H1 (cell line): ENCODE results near the gene COL8A1. TPM values are rescaled to one million over a fixed set of nuclear protein-coding genes. Genes with fewer than 3 reads are reported as not detected.

Experiments
- CTCF ChIA-PET: fragments of 300-600 bp; sonication (Branson Sonifier 250); formaldehyde crosslinking; loops from one replicate; lab custom pipeline; 2021; ENCODE audit not compliant: partially characterized antibody; lab: Charles Lee
- POLR2A ChIA-PET: fragments of 300-600 bp; sonication (Branson Sonifier 250); formaldehyde crosslinking; loops from one replicate; lab custom pipeline; 2021; ENCODE audit warnings: inconsistent platforms; ENCODE audit not compliant: partially characterized antibody; lab: Charles Lee
- DNase-seq, 2 experiments: peaks; one replicate each; pipeline versions ENCODE4 v3.0.0 to v3.0.0-alpha.2; 2010 to 2022; ENCODE audit warnings: low spot score in 2 of 2, low read depth in 1 of 2, mixed read lengths in 1 of 2
- FAIRE-seq: peaks from 2 replicates; lab custom pipeline; 2011; peaks lifted over from hg19 to GRCh38; lab: Jason Lieb, UNC
- H2AFZ ChIP-seq: 2 replicates; pipeline ENCODE4 v1.8.1; 2012; ENCODE audit warnings: low read length, inconsistent platforms
- H2AK5ac ChIP-seq: 2 replicates; pipeline ENCODE4 v1.6.1; 2013; ENCODE audit warnings: low read depth, low read length
- H2BK120ac ChIP-seq: replicated peaks from 2 replicates; pipeline ENCODE3; 2013; ENCODE audit warnings: low read depth, low read length, inconsistent platforms
- H2BK12ac ChIP-seq: 2 replicates; pipeline ENCODE4 v1.6.1; 2013; ENCODE audit warnings: low read depth, low read length
- H2BK15ac ChIP-seq: 2 replicates; pipeline ENCODE4 v1.6.1; 2013; ENCODE audit warnings: low read length
- H2BK20ac ChIP-seq: 2 replicates; pipeline ENCODE4 v1.6.1; 2013; ENCODE audit warnings: low read length
- H2BK5ac ChIP-seq: 2 replicates; pipeline ENCODE4 v1.6.1; 2013; ENCODE audit warnings: low read depth, low read length
- H3K14ac ChIP-seq: 2 replicates; pipeline ENCODE4 v1.6.1; 2013; ENCODE audit warnings: inconsistent platforms; ENCODE audit not compliant: insufficient read length
- H3K18ac ChIP-seq: 2 replicates; pipeline ENCODE4 v1.6.1; 2013; ENCODE audit warnings: low read length; ENCODE audit errors: extremely low read depth
- H3K23ac ChIP-seq: 2 replicates; pipeline ENCODE4 v1.6.1; 2013; ENCODE audit warnings: inconsistent platforms; ENCODE audit not compliant: insufficient read length
- H3K23me2 ChIP-seq: 2 replicates; pipeline ENCODE4 v1.6.1; 2013; ENCODE audit warnings: low read depth, low read length
- H3K27ac ChIP-seq: 2 replicates; pipeline ENCODE4 v1.6.1; 2011; ENCODE audit warnings: low read depth, low read length, inconsistent platforms
- H3K27me3 ChIP-seq, 4 experiments: replicated peaks in 1 of 4; 1 replicate in 1 of 4; 2 replicates in 3 of 4; pipeline versions ENCODE4 v1.6.1 to v1.8.1; 2011 to 2013; ENCODE audit warnings: low read length in 3 of 4, mild to moderate bottlenecking in 3 of 4, inconsistent platforms in 2 of 4, mixed read lengths in 2 of 4, moderate library complexity in 1 of 4; ENCODE audit not compliant: control insufficient read depth in 3 of 4, insufficient read depth in 3 of 4; ENCODE audit errors: extremely low read depth in 1 of 4
- H3K36me3 ChIP-seq, 4 experiments: 2 replicates each; pipeline versions ENCODE4 v1.6.1 to v1.8.1; 2011 to 2013; ENCODE audit warnings: mild to moderate bottlenecking in 4 of 4, low read length in 3 of 4, moderate library complexity in 2 of 4, control low read depth in 1 of 4, inconsistent platforms in 1 of 4; ENCODE audit not compliant: insufficient read depth in 4 of 4, control insufficient read depth in 2 of 4
- H3K4ac ChIP-seq: replicated peaks from 2 replicates; pipeline ENCODE3; 2013; ENCODE audit warnings: low read length, low read depth, mixed read lengths, inconsistent platforms; ENCODE audit not compliant: insufficient read length
- H3K4me1 ChIP-seq, 4 experiments: replicated peaks in 1 of 4; 1 replicate in 1 of 4; 2 replicates in 3 of 4; pipeline versions ENCODE4 v1.6.1 to v1.8.1; 2011 to 2013; ENCODE audit warnings: low read length in 3 of 4, inconsistent platforms in 2 of 4, mixed read lengths in 1 of 4; ENCODE audit not compliant: insufficient read depth in 4 of 4, control insufficient read depth in 3 of 4
- H3K4me2 ChIP-seq, 2 experiments: 2 replicates each; pipeline versions ENCODE4 v1.6.1 to v1.8.1; 2011 to 2013; ENCODE audit warnings: low read depth in 2 of 2, low read length in 2 of 2, control low read depth in 1 of 2, inconsistent platforms in 1 of 2, mild to moderate bottlenecking in 1 of 2; ENCODE audit not compliant: insufficient read depth in 1 of 2
- H3K4me3 ChIP-seq, 4 experiments: fragments of 200-600, 300-600 bp in 1 of 4; sonication (generic), shearing (Covaris generic), sonication (Bioruptor Twin) in 1 of 4; 2 replicates each; pipeline versions ENCODE4 v1.5.1 to v1.8.1; 2011 to 2016; ENCODE audit warnings: low read length in 4 of 4, low read depth in 3 of 4, control low read depth in 2 of 4, inconsistent platforms in 2 of 4, mild to moderate bottlenecking in 2 of 4, mixed read lengths in 1 of 4, moderate library complexity in 1 of 4; ENCODE audit not compliant: insufficient read depth in 2 of 4; ENCODE audit errors: extremely low read depth in 1 of 4
- H3K56ac ChIP-seq: replicated peaks from 2 replicates; pipeline ENCODE3; 2013; ENCODE audit warnings: low read depth, mild to moderate bottlenecking, mixed read lengths, low read length, inconsistent platforms; ENCODE audit not compliant: insufficient read length
- H3K79me1 ChIP-seq: 2 replicates; pipeline ENCODE4 v1.6.1; 2013; ENCODE audit warnings: low read depth, low read length, control low read depth
- H3K79me2 ChIP-seq, 2 experiments: 2 replicates each; pipeline versions ENCODE4 v1.6.1 to v1.8.1; 2012 to 2013; ENCODE audit warnings: low read length in 2 of 2, mild to moderate bottlenecking in 2 of 2, inconsistent platforms in 1 of 2; ENCODE audit not compliant: insufficient read depth in 2 of 2, control insufficient read depth in 1 of 2
- H3K9ac ChIP-seq, 4 experiments: replicated peaks in 1 of 4; 1 replicate in 1 of 4; 2 replicates in 3 of 4; pipeline versions ENCODE4 v1.6.1 to v1.8.1; 2011 to 2013; ENCODE audit warnings: low read depth in 3 of 4, low read length in 3 of 4, control low read depth in 2 of 4, mild to moderate bottlenecking in 2 of 4, moderate library complexity in 2 of 4, inconsistent platforms in 1 of 4; ENCODE audit errors: extremely low read depth in 1 of 4
- H3K9me3 ChIP-seq, 2 experiments: 2 replicates each; pipeline versions ENCODE4 v1.6.1 to v1.8.1; 2012 to 2013; ENCODE audit warnings: mild to moderate bottlenecking in 2 of 2, moderate library complexity in 2 of 2, control low read depth in 1 of 2, inconsistent platforms in 1 of 2, low read depth in 1 of 2, low read length in 1 of 2, mixed read lengths in 1 of 2; ENCODE audit not compliant: insufficient read depth in 2 of 2
- H4K20me1 ChIP-seq, 2 experiments: replicated peaks in 1 of 2; 2 replicates each; pipeline versions ENCODE3 to v1.8.1; 2011 to 2013; ENCODE audit warnings: inconsistent platforms in 2 of 2, low read length in 2 of 2, mild to moderate bottlenecking in 1 of 2; ENCODE audit not compliant: insufficient read depth in 2 of 2, control insufficient read depth in 1 of 2
- H4K5ac ChIP-seq: 2 replicates; pipeline ENCODE4 v1.6.1; 2013; ENCODE audit warnings: low read length, low read depth, mixed read lengths, inconsistent platforms; ENCODE audit not compliant: insufficient read length
- H4K8ac ChIP-seq: 2 replicates; pipeline ENCODE4 v1.8.0; 2013; ENCODE audit warnings: mild to moderate bottlenecking, moderate library complexity, low read length, inconsistent platforms; ENCODE audit not compliant: insufficient read depth; ENCODE audit errors: extremely low read depth
- H4K91ac ChIP-seq: replicated peaks from 2 replicates; pipeline ENCODE3; 2013; ENCODE audit warnings: low read length, mixed read lengths, inconsistent platforms; ENCODE audit not compliant: insufficient read length
- ATF3 ChIP-seq: IDR thresholded peaks from 2 replicates; pipeline ENCODE4 v1.6.1; 2011; ENCODE audit warnings: low read depth, mild to moderate bottlenecking, low read length; ENCODE audit not compliant: insufficient read depth
- GABPA ChIP-seq: IDR thresholded peaks from 2 replicates; pipeline ENCODE4 v1.6.1; 2011; ENCODE audit warnings: mild to moderate bottlenecking, low read length, moderate library complexity, borderline replicate concordance; ENCODE audit not compliant: insufficient read depth
- HDAC2 ChIP-seq, 2 experiments: fragments of 300-600 bp in 1 of 2; sonication (generic) in 1 of 2; IDR thresholded peaks; 2 replicates each; pipeline ENCODE4 v1.6.1; 2011 to 2012; ENCODE audit warnings: low read depth in 2 of 2, low read length in 2 of 2, mild to moderate bottlenecking in 2 of 2, moderate library complexity in 2 of 2, borderline replicate concordance in 1 of 2, inconsistent platforms in 1 of 2
- KDM4A ChIP-seq: IDR thresholded peaks from one replicate; pipeline ENCODE4 v1.7.1; 2012; ENCODE audit warnings: low read depth, mild to moderate bottlenecking, moderate library complexity, low read length, inconsistent platforms; ENCODE audit not compliant: severe bottlenecking
- MAFK ChIP-seq: IDR thresholded peaks from 2 replicates; pipeline ENCODE4 v1.6.1; 2012; ENCODE audit warnings: low read depth, mild to moderate bottlenecking, improper control_type of control experiment, low read length
- RAD21 ChIP-seq, 2 experiments: IDR thresholded peaks in 1 of 2; conservative IDR thresholded peaks in 1 of 2; 2 replicates each; pipeline ENCODE4 v1.6.1; 2011; ENCODE audit warnings: low read depth in 2 of 2, low read length in 2 of 2, improper control_type of control experiment in 1 of 2, inconsistent platforms in 1 of 2, mild to moderate bottlenecking in 1 of 2, moderate library complexity in 1 of 2
- SP2 ChIP-seq: IDR thresholded peaks from 2 replicates; pipeline ENCODE4 v1.6.1; 2012; ENCODE audit warnings: mild to moderate bottlenecking, low read length, inconsistent platforms
- USF2 ChIP-seq: IDR thresholded peaks from 2 replicates; pipeline ENCODE4 v1.6.1; 2011; ENCODE audit warnings: low read length, improper control_type of control experiment
- WGBS, 2 experiments: shearing (Covaris generic) in 1 of 2; methylation state at CpG; one replicate each; pipeline versions ENCODE4 v1.1.6 to v1.1.7; 2013 to 2015; ENCODE audit warnings: low lambda C conversion rate in 2 of 2, mixed read lengths in 2 of 2, inconsistent platforms in 1 of 2, low coverage in 1 of 2, missing lambda C conversion rate in 1 of 2; ENCODE audit not compliant: insufficient replicate concordance in 2 of 2, insufficient coverage in 1 of 2, insufficient read length in 1 of 2; ENCODE audit errors: extremely low coverage in 1 of 2, missing lambda C conversion rate in 1 of 2; 5-methylcytosine and 5-hydroxymethylcytosine counted together
- polyA plus RNA-seq, 7 experiments: library from polyadenylated mRNA; depleted of rRNA in 3 of 7; stranded (reverse) in 5 of 7; unstranded in 2 of 7; fragments of >200 nt in 5 of 7; fragments of 200-250 nt in 2 of 7; gene quantifications; 1 replicate in 5 of 7; 2 replicates in 1 of 7; 4 replicates in 1 of 7; pipeline versions ENCODE4 v1.2.1 to v1.2.3, GENCODE V29; 2011 to 2013; ENCODE audit warnings: missing spikeins in 2 of 7, mixed read lengths in 2 of 7
- total RNA-seq: library from RNA; stranded (reverse); fragmentation: NEBNext Ultra II Directional; extraction: Animal tissue kit (Norgen Biotek cat#: 25700); gene quantifications from 2 replicates; pipeline ENCODE4 v1.2.1, GENCODE V29; 2021
- TF ChIP-seq, protein P1 (sequence below), 3 experiments: IDR thresholded peaks; 1 replicate in 2 of 3; 2 replicates in 1 of 3; pipeline versions ENCODE4 v1.5.1 to v1.6.1; 2011; ENCODE audit warnings: low read length in 3 of 3, mild to moderate bottlenecking in 3 of 3, inconsistent platforms in 2 of 3, low read depth in 1 of 3, moderate library complexity in 1 of 3; ENCODE audit not compliant: insufficient read depth in 1 of 3; ENCODE audit errors: control extremely low read depth in 1 of 3

Gene COL8A1
- total and polyA plus RNA-seq, 2 of the 8 experiments (the other 6 are each of a cell fraction or from before 2014, with no cell fraction given): 0.21 to 1.2 TPM

- 0 out of 2 replicates have a peak overlapping the region, but pooled peaks have one; percentile 39 for H2AFZ ChIP-seq
- no peak overlapping the region for H3K18ac ChIP-seq
- CTCF ChIA-PET: no interaction called here
- H3K79me1 ChIP-seq: no peaks in the 10 kb centered on the region
- DNase-seq (no peak), FAIRE-seq (no peak)
- no peak overlapping the region for H4K91ac ChIP-seq
- no peak overlapping the region for H3K4ac ChIP-seq
- no peaks in the 10 kb centered on the region for H4K20me1 ChIP-seq
- H3K27me3 ChIP-seq: no peaks in the 10 kb centered on the region
- no peak overlapping the region for H4K8ac ChIP-seq
- POLR2A ChIA-PET: no interaction called here
- H3K4me2 ChIP-seq: no peak overlapping the region
- no peaks in the 10 kb centered on the region for H3K79me2 ChIP-seq
- H2BK12ac ChIP-seq: no peak overlapping the region
- H2BK120ac ChIP-seq: no peak overlapping the region
- no peak overlapping the region for H3K23ac ChIP-seq
- H3K9me3 ChIP-seq: no peaks in the 10 kb centered on the region
- H3K36me3 ChIP-seq: no peaks in the 10 kb centered on the region
- no peaks in the 10 kb centered on the region for H3K4me1 ChIP-seq
- H2BK5ac ChIP-seq: no peak overlapping the region
- H2BK15ac ChIP-seq: no peak overlapping the region
- 100% methylated on average over 1 of the region's 1 CpG; no CpG with 5 or more reads in 1 of the 2 experiments for WGBS, 2 experiments
- H3K23me2 ChIP-seq: no peaks in the 10 kb centered on the region
- H3K14ac ChIP-seq: no peak overlapping the region
- no peak overlapping the region for H3K9ac ChIP-seq
- H4K5ac ChIP-seq: no peak overlapping the region
- H3K56ac ChIP-seq: no peak overlapping the region
- no peak overlapping the region for H3K4me3 ChIP-seq
- no peak overlapping the region for H2BK20ac ChIP-seq
- H3K27ac ChIP-seq: no peak overlapping the region
- no peak overlapping the region for H2AK5ac ChIP-seq
- TF ChIP-seq SP2: no peak
- TF ChIP-seq RAD21 (IDR thresholded peaks at IDR 0.05 in 1 of 2, conservative IDR thresholded peaks at IDR 0.05 in 1 of 2; ENCODE audit: low read depth in 2 of 2, low read length in 2 of 2): no peak
- TF ChIP-seq MAFK: no peak
- TF ChIP-seq, protein P1, sequence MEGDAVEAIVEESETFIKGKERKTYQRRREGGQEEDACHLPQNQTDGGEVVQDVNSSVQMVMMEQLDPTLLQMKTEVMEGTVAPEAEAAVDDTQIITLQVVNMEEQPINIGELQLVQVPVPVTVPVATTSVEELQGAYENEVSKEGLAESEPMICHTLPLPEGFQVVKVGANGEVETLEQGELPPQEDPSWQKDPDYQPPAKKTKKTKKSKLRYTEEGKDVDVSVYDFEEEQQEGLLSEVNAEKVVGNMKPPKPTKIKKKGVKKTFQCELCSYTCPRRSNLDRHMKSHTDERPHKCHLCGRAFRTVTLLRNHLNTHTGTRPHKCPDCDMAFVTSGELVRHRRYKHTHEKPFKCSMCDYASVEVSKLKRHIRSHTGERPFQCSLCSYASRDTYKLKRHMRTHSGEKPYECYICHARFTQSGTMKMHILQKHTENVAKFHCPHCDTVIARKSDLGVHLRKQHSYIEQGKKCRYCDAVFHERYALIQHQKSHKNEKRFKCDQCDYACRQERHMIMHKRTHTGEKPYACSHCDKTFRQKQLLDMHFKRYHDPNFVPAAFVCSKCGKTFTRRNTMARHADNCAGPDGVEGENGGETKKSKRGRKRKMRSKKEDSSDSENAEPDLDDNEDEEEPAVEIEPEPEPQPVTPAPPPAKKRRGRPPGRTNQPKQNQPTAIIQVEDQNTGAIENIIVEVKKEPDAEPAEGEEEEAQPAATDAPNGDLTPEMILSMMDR (IDR thresholded peaks at IDR 0.05; ENCODE audit: control extremely low read depth in 1 of 3, insufficient read depth in 1 of 3, low read depth in 1 of 3, low read length in 3 of 3): no peak
- TF ChIP-seq KDM4A: no peak
- no peak for TF ChIP-seq HDAC2 (IDR thresholded peaks at IDR 0.05; ENCODE audit: borderline replicate concordance in 1 of 2, low read depth in 2 of 2, low read length in 2 of 2)
- no peak for TF ChIP-seq USF2
- TF ChIP-seq ATF3: no peak
- no peak for TF ChIP-seq GABPA
These were observed 36.9 kb upstream of the COL8A1 start for GRCh38 chr3:99601515-99601914.
